Mesodermal cell (in vitro differentiated cells): ENCODE measurements around the gene CRELD2.

Experiments
- H3K27ac ChIP-seq: 2 replicates; pipeline ENCODE4 v1.7.0; 2013; ENCODE audit warnings: mild to moderate bottlenecking, low read depth, low read length, moderate library complexity; ENCODE audit not compliant: severe bottlenecking
- H3K36me3 ChIP-seq: 2 replicates; pipeline ENCODE4 v1.7.1; 2013; ENCODE audit warnings: mild to moderate bottlenecking, low read length, moderate library complexity; ENCODE audit not compliant: control insufficient read depth, insufficient read depth
- H3K4me1 ChIP-seq: one replicate; pipeline ENCODE4 v1.7.1; 2013; ENCODE audit warnings: mild to moderate bottlenecking, low read length; ENCODE audit not compliant: insufficient read depth, control insufficient read depth, poor library complexity, severe bottlenecking
- H3K4me3 ChIP-seq: 2 replicates; pipeline ENCODE4 v1.7.0; 2013; ENCODE audit warnings: low read length, control low read depth, mild to moderate bottlenecking; ENCODE audit not compliant: insufficient read depth, poor library complexity, severe bottlenecking; ENCODE audit errors: extremely low read depth
- H3K9me3 ChIP-seq: 2 replicates; pipeline ENCODE4 v1.7.1; 2013; ENCODE audit warnings: mild to moderate bottlenecking, low read length, moderate library complexity; ENCODE audit not compliant: control insufficient read depth
- WGBS, 2 experiments: methylation state at CpG; one replicate each; pipeline ENCODE4 v1.1.5; 2013; ENCODE audit warnings: missing lambda C conversion rate in 2 of 2; ENCODE audit not compliant: insufficient coverage in 2 of 2; 5-methylcytosine and 5-hydroxymethylcytosine counted together

CRELD2 gene

GRCh38 chr22:49972163-49973017, 54.0 kb downstream of the CRELD2 start:
- WGBS, 2 experiments, result 59 to 63% methylated on average over 16 to 38 of the region's 45 CpGs
- Histone ChIP-seq H3K9me3 (no peaks in the 10 kb centered on the region), H3K4me1 (peaks cover 9% of the 10 kb centered on the region), H3K27ac (no peak overlapping the region), H3K36me3 (no peaks in the 10 kb centered on the region), H3K4me3 (no peak overlapping the region)

GRCh38 chr22:49973018-49973961, 54.9 kb downstream of the CRELD2 start:
- H3K4me1 ChIP-seq, result peaks cover 5% of the 10 kb centered on the region
- H3K4me3 ChIP-seq, result no peak overlapping the region
- no peaks in the 10 kb centered on the region for H3K9me3 ChIP-seq
- H3K36me3 ChIP-seq, result no peaks in the 10 kb centered on the region
- no peak overlapping the region for H3K27ac ChIP-seq
- WGBS, 2 experiments, result 82 to 88% methylated on average over 5 of the region's 5 CpGs

GRCh38 chr22:49975543-49976389, 57.3 kb downstream of the CRELD2 start:
- Histone ChIP-seq H3K27ac (no peak overlapping the region), H3K4me3 (no peak overlapping the region), H3K36me3 (no peaks in the 10 kb centered on the region), H3K9me3 (peaks cover 11% of the 10 kb centered on the region), H3K4me1 (no peaks in the 10 kb centered on the region)
- 58 to 72% methylated on average over 4 to 12 of the region's 17 CpGs for WGBS, 2 experiments

GRCh38 chr22:49976439-49977175, 58.2 kb downstream of the CRELD2 start:
- Histone ChIP-seq H3K36me3 (no peaks in the 10 kb centered on the region), H3K4me1 (no peaks in the 10 kb centered on the region), H3K9me3 (peaks cover 11% of the 10 kb centered on the region), H3K27ac (no peak overlapping the region), H3K4me3 (no peak overlapping the region)
- WGBS, 2 experiments, result 72 to 82% methylated on average over 13 of the region's 15 CpGs
